Stimulated activated CD4-positive, alpha-beta T cell treated with anti-CD3 and anti-CD28 coated beads, Interleukin-15, amount 100 ng/mL, for 48 hours (primary cell): ENCODE results near the gene TMEM272.

Source experiments
- DNase-seq, 2 donors: peaks; one replicate each; pipeline ENCODE4 v3.0.0-alpha.2; 2020; ENCODE audit warnings: low read depth in 2 of 2

TMEM272 gene

GRCh38 chr13:51781246-51782022, 63.5 kb downstream of the TMEM272 start:
- DNase-seq = no peak

- no peak for DNase-seq
These were observed 64.9 kb downstream of the TMEM272 start for GRCh38 chr13:51780099-51780498.

- no peak for DNase-seq
These were observed 66.6 kb downstream of the TMEM272 start for GRCh38 chr13:51778392-51778791.

- DNase-seq = no peak
These were observed 67.1 kb downstream of the TMEM272 start for GRCh38 chr13:51777921-51778320.

DNA sequence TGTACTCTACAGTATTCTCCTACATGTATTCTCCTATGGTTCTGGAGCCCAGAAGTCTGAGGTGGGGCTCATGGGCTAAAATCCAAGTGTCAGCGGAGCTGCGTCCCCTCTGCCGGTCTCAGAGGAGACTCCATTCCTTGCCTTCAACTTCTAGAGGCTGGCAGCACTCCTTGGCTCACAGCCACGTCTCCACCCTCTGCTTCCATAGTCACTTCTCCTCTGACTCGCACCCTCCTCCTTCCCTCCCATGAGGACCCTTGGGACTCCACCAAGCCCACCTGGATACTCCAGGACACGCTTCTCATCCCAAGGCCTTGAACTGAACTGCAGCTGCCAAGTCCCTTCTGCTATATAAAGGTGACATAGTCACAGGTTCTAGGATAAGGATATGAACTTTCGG, 68.8 kb downstream of the TMEM272 start:
- no peak for DNase-seq

GRCh38 chr13:51773515-51773914, 71.5 kb downstream of the TMEM272 start:
- no peak for DNase-seq

- no peak for DNase-seq
These were observed 72.2 kb downstream of the TMEM272 start for GRCh38 chr13:51772781-51773180.

GRCh38 chr13:51772105-51772455, 72.9 kb downstream of the TMEM272 start:
- DNase-seq = no peak

- DNase-seq = no peak
These were observed 73.4 kb downstream of the TMEM272 start for GRCh38 chr13:51771418-51772104.

DNA sequence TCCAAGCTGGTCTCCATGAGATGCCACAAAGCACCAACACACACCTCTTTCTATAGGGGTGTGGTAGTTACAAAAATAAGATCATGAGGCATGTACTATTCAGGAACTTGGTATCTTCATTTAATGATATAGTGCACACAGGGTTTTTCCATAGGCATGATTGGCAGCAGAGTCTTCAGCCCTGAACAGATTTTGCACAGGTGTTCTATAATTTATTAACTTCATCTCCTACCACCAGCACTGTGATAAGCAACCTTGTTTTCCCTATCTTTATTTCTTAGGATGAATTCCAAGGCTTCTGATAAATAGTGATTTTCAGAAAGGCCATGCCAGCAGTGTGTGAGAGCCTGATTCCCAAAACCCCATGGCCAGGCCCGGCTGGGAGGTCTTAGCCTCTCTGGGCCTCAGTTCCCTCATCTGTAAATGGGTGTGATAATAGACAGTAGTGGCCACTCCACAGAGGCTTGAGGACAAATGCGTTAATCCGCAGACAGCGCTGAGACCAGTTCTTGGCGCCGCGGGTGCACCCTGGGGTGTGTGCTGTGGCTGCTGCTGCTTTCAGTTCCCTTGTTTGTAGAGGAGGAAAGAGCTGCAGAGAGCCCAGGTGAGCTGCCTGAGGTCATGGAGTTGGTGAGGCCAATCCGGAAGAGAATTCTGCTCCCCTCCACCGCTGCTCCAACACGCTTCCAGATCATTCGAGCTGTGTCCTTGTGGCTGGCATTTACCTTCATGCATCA, 74.1 kb downstream of the TMEM272 start:
- DNase-seq = no peak

- DNase-seq = no peak
These were observed 74.8 kb downstream of the TMEM272 start for GRCh38 chr13:51770160-51770559.

DNA sequence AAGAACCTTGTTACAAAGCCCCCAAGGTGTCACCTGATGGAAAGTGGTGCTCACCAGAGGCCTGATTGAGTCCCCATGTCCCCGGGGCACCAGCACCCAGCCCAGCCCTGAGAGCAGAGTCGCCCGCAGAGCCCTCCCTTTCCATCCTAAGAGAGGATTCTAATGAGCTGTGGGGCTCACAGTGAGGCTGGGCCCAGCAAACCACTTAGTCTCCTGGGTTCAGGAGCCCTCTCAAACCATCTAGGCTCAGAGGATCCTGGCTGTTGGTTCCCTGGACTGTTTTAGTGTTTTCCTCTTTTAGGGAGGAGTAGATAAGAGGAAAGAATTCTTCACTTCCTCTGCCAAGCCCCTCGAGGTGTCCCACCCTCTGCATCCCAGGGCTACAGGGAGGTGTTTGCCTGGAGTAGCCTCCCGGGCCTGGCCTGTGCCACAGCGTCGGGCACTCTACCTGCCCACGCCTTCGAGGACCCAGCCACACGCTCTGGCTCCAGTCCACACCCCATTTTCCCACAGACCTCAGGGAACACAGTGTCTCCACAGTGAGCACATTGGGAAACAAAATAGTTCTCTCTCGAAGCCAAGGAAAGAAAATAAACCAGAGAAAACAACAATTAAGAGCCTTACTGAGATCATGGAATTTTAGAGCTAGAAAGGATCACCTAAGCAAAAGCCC, 75.4 kb downstream of the TMEM272 start:
- DNase-seq = no peak

DNA sequence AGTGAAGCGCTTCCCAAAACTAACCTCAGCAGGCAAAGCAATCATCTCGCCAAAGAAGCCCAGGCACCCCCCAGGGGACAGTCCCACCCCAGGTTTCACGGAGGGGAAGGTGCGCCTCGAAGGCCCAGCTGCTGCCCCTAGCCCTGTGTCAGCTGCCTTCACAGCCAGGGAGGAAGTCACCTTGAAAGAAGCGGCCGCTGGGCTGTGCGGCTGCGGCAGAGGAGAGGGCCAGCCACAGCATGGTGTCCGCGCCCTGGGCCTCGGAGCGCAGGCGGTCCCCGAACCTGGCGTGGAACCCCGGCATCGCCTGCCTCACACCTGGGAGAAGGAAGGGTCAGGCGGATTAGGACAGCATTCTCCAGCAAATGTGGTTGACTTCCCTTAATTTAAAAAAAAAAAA, 76.0 kb downstream of the TMEM272 start:
- no peak for DNase-seq

DNA sequence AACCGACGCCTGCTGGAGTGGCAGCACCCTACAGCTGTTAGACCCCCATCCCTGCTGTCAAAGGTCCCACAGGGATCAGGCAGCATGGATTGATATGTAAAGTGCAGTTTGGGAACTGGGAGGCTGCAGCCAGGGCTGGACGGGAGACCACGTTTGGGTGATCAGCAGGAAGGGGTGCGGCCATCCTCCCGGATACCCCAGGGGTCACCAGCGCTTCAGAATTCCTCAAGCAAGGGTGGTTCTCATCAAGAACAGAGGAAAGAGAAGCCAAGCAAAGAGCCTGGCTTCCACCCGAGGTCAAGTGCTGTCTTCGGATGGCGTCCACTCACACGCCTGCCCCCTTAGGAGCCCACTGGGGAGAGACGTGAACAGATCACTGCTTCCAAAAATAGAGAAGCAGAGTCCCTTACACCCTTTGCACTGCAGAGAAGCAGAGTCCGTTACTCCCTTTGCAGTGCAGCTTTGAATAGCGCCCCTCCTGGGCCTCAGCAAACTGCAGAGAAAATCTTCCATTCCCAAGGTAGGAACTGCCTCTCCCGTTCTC, 76.5 kb downstream of the TMEM272 start:
- DNase-seq = no peak

DNA sequence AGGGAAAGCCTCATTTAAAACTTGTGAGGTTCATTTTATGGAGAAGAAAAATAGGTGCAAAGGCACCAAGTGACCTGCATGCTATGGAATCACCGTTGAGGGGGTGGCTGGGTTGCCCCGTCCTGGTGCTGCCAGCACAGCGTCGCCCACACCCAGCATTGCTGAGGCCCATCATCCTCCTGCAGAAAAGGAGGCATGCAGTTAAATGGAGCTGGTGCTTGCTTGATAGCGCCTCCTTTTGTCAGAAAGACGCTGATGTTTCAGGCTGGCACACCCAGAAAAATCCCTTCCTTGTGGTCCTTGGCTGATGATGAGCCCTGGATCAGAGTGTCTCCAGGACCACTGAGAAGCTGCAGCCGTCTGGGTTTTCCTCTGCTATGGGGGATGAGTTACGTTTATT, 77.9 kb downstream of the TMEM272 start:
- DNase-seq = no peak

DNA sequence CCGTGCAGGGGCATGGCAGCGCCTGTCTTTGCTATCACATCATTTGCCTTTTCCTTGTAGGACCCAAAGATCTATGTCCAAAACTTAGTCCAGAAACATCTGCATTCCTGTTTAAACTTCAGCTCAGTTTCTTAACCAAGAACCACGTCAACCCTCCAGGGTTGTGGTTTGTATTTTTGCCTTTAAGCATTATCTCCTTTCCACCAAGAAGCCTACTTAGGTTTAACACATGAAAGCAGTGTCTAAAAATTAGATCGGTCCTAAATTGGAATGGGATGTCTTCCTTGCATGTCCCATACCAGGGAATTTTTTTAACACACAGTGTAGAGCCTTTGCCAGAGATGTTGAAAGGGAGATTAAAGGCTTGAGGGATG, 79.8 kb downstream of the TMEM272 start:
- no peak for DNase-seq

- peak; percentile 53 to 60 for DNase-seq
These were observed 80.5 kb downstream of the TMEM272 start for GRCh38 chr13:51764184-51765141.

GRCh38 chr13:51763486-51763885, 81.5 kb downstream of the TMEM272 start:
- DNase-seq = no peak
